CD14-positive monocyte (primary cell): ENCODE measurements around the gene SCNN1A. TPM values are rescaled to one million over a fixed set of nuclear protein-coding genes. Genes with fewer than 3 reads are reported as not detected.

Experiments used
- DNase-seq, 3 donors: peaks; one replicate each; pipeline ENCODE4 v3.0.0-alpha.2; 2011 to 2022
- H2AFZ ChIP-seq: 2 replicates; pipeline ENCODE4 v1.6.0; 2012; ENCODE audit warnings: mild to moderate bottlenecking, low read depth, low read length, inconsistent platforms; ENCODE audit not compliant: insufficient read depth, poor library complexity, severe bottlenecking
- H3K27ac ChIP-seq, 2 donors: 1 replicate in 1 of 2; 2 replicates in 1 of 2; pipeline ENCODE4 v1.5.1; 2012 to 2013; ENCODE audit warnings: low read length in 2 of 2, control low read depth in 1 of 2, inconsistent platforms in 1 of 2, low read depth in 1 of 2, mild to moderate bottlenecking in 1 of 2
- H3K27me3 ChIP-seq, 2 donors: one replicate each; pipeline versions ENCODE4 v1.6.0 to v1.6.1; 2011 to 2013; ENCODE audit warnings: low read length in 2 of 2; ENCODE audit not compliant: control insufficient read depth in 2 of 2, insufficient read depth in 2 of 2
- H3K36me3 ChIP-seq, 2 donors: replicated peaks in 1 of 2; 1 replicate in 1 of 2; 2 replicates in 1 of 2; pipeline versions ENCODE4 v1.5.1 to v1.6.1; 2012 to 2013; ENCODE audit warnings: low read length in 2 of 2, control low read depth in 1 of 2, inconsistent platforms in 1 of 2, mild to moderate bottlenecking in 1 of 2; ENCODE audit not compliant: insufficient read depth in 2 of 2, control insufficient read depth in 1 of 2
- H3K4me1 ChIP-seq, 2 donors: 1 replicate in 1 of 2; 2 replicates in 1 of 2; pipeline versions ENCODE4 v1.5.1 to v1.6.1; 2012 to 2013; ENCODE audit warnings: low read length in 2 of 2, control low read depth in 1 of 2, inconsistent platforms in 1 of 2, mild to moderate bottlenecking in 1 of 2, moderate library complexity in 1 of 2; ENCODE audit not compliant: insufficient read depth in 2 of 2, control insufficient read depth in 1 of 2
- H3K4me2 ChIP-seq: replicated peaks from 2 replicates; pipeline ENCODE3; 2012; ENCODE audit warnings: low read length, moderate library complexity, mild to moderate bottlenecking; ENCODE audit not compliant: poor library complexity, severe bottlenecking; ENCODE audit errors: extremely low read depth
- H3K4me3 ChIP-seq, 3 experiments: fragments of 200-600 bp in 1 of 3; sonication (generic) in 1 of 3; replicated peaks in 1 of 3; 1 replicate in 2 of 3; 2 replicates in 1 of 3; pipeline ENCODE4 v1.5.1; 2011 to 2013; ENCODE audit warnings: low read length in 3 of 3, mild to moderate bottlenecking in 3 of 3, control low read depth in 2 of 3, low read depth in 2 of 3, inconsistent platforms in 1 of 3, moderate library complexity in 1 of 3
- H3K79me2 ChIP-seq: 2 replicates; pipeline ENCODE4 v1.6.0; 2012; ENCODE audit warnings: mild to moderate bottlenecking, control low read depth, inconsistent platforms, low read length, moderate library complexity; ENCODE audit not compliant: insufficient read depth
- H3K9ac ChIP-seq: 2 replicates; pipeline ENCODE4 v1.6.0; 2017; ENCODE audit warnings: low read length, mild to moderate bottlenecking; ENCODE audit not compliant: insufficient read depth, poor library complexity, severe bottlenecking
- H3K9me3 ChIP-seq, 2 donors: replicated peaks in 1 of 2; 1 replicate in 1 of 2; 2 replicates in 1 of 2; pipeline versions ENCODE4 v1.5.1 to v1.6.1; 2012 to 2013; ENCODE audit warnings: low read length in 2 of 2, control low read depth in 1 of 2; ENCODE audit not compliant: control insufficient read depth in 1 of 2, insufficient read depth in 1 of 2
- H4K20me1 ChIP-seq: 2 replicates; pipeline ENCODE4 v1.6.0; 2012; ENCODE audit warnings: mild to moderate bottlenecking, low read length, control low read depth, moderate library complexity; ENCODE audit not compliant: insufficient read depth
- H3K27ac Mint-ChIP-seq, 7 donors: one replicate each; pipeline ENCODE4 v1.8.0; 2020; ENCODE audit warnings: mild to moderate bottlenecking in 7 of 7, mixed read lengths in 7 of 7, moderate library complexity in 6 of 7, inconsistent platforms in 2 of 7
- H3K27me3 Mint-ChIP-seq, 3 donors: one replicate each; pipeline ENCODE4 v1.8.0; 2021 to 2022; ENCODE audit warnings: low read depth in 3 of 3, mild to moderate bottlenecking in 3 of 3, mixed read lengths in 3 of 3, moderate library complexity in 3 of 3, inconsistent platforms in 1 of 3
- H3K36me3 Mint-ChIP-seq, 2 donors: one replicate each; pipeline ENCODE4 v1.8.0; 2020; ENCODE audit warnings: mixed read lengths in 2 of 2, inconsistent platforms in 1 of 2, mild to moderate bottlenecking in 1 of 2
- H3K4me1 Mint-ChIP-seq: one replicate; pipeline ENCODE4 v1.8.0; 2020; ENCODE audit warnings: mild to moderate bottlenecking, mixed read lengths
- H3K4me3 Mint-ChIP-seq, 2 donors: one replicate each; pipeline ENCODE4 v1.8.0; 2020; ENCODE audit warnings: mild to moderate bottlenecking in 2 of 2, mixed read lengths in 2 of 2, moderate library complexity in 1 of 2
- H3K9me3 Mint-ChIP-seq, 7 donors: one replicate each; pipeline ENCODE4 v1.8.0; 2020 to 2022; ENCODE audit warnings: mixed read lengths in 7 of 7, mild to moderate bottlenecking in 6 of 7, moderate library complexity in 6 of 7, inconsistent platforms in 2 of 7
- CTCF ChIP-seq: fragments of 200-600 bp; IDR thresholded peaks from one replicate; pipeline ENCODE4 v1.8.0; 2022; ENCODE audit warnings: antibody characterized with exemption, mild to moderate bottlenecking
- WGBS: methylation state at CpG from one replicate; pipeline ENCODE4 v1.1.5; 2013; ENCODE audit warnings: missing lambda C conversion rate; ENCODE audit not compliant: insufficient coverage; 5-methylcytosine and 5-hydroxymethylcytosine counted together
- intact Hi-C, 2 donors: fragments of 100-400 bp; cut with micrococcal nuclease; formaldehyde crosslinking; loops; one replicate each; pipeline versions ENCODE4 v1.15.0 to v1.15.1; 2023
- polyA plus RNA-seq, 3 donors: library from polyadenylated mRNA; depleted of rRNA in 1 of 3; unstranded in 2 of 3; stranded (reverse) in 1 of 3; fragments of 300-500 nt in 2 of 3; fragments of >200 nt in 1 of 3; fragmentation: Illumina TruSeq in 2 of 3; gene quantifications; 1 replicate in 2 of 3; 2 replicates in 1 of 3; pipeline ENCODE4 v1.2.3, GENCODE V29; 2012 to 2021

The SCNN1A gene
- polyA plus RNA-seq, 3 donors: 0.11 to 0.68 (median 0.63) TPM

- Histone ChIP-seq H3K79me2 (peaks cover 7% of the 10 kb centered on the region), H3K27me3 (no peaks in the 10 kb centered on the region), H3K36me3 (no peaks in the 10 kb centered on the region), H3K9ac (no peak overlapping the region), H3K4me2 (no peak overlapping the region), H3K4me3 (no peak overlapping the region), H3K9me3 (no peaks in the 10 kb centered on the region), H4K20me1 (no peaks in the 10 kb centered on the region), H3K27ac (peak overlapping the region in 1 of 2 donors; percentile 73), H3K4me1 (peaks cover 68 to 88% of the 10 kb centered on the region in 2 donors), H2AFZ (no peak overlapping the region)
- no peak for TF ChIP-seq CTCF
- WGBS: no CpG with 5 or more reads among the region's 1 CpG
- peaks cover 0 to 5% (median 0%) of the 10 kb centered on the region in 3 donors for H3K27me3 Mint-ChIP-seq
- intact Hi-C loops: no loop called here
- no peak overlapping the region for H3K4me3 Mint-ChIP-seq
- H3K4me1 Mint-ChIP-seq: peaks cover 80% of the 10 kb centered on the region
- H3K9me3 Mint-ChIP-seq: peaks cover 0 to 4% (median 0%) of the 10 kb centered on the region in 7 donors
- H3K36me3 Mint-ChIP-seq: no peaks in the 10 kb centered on the region
- DNase-seq: peak; percentile 70 to 71 (median 71)
- H3K27ac Mint-ChIP-seq: peak overlapping the region; percentile 74 to 87 (median 83)
Measured at GRCh38 chr12:6358881-6359280, 16.5 kb downstream of the SCNN1A start.

DNA sequence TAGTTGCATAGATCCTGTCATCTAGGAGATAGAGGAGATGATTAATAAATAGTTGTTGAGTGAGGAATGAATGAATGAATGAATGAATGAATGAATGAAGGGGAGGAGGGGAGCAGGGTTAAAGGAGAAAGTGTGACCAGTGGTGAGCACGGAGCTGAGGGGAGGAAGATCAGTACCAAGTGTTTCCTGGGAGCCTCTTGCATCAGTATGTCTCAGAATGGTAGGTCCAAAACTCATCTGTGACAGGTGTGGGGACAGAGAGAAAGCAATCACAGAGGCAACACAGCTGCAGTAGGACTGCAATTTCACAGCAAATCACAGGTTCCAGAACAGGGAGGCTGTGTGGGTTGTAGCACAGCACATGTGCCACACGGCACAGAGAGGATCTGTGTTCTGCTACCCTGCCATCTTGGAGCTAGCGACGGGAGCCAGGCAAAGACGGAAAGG, 19.0 kb downstream of the SCNN1A start:
- Histone ChIP-seq H3K79me2 (no peaks in the 10 kb centered on the region), H3K36me3 (no peaks in the 10 kb centered on the region), H3K4me2 (peak overlapping the region; percentile 36), H3K27ac (peak overlapping the region in 1 of 2 donors; percentile 76), H2AFZ (no peak overlapping the region), H3K9me3 (no peaks in the 10 kb centered on the region), H3K4me3 (peak overlapping the region in 1 of 3 experiments; percentile 19), H3K27me3 (no peaks in the 10 kb centered on the region), H3K4me1 (peaks cover 74 to 83% of the 10 kb centered on the region in 2 donors), H3K9ac (no peak overlapping the region), H4K20me1 (no peaks in the 10 kb centered on the region)
- TF ChIP-seq CTCF: no peak
- intact Hi-C loops: loop anchor here in 1 of 2 donors (2.0 kb wide), 1 partner anchor 14 kb away; the partner anchor contains the start of gene TNFRSF1A
- Mint-ChIP-seq H3K4me1 (peaks cover 84% of the 10 kb centered on the region), H3K4me3 (peak overlapping the region; percentile 32 to 34), H3K27me3 (peaks cover 0 to 6% (median 0%) of the 10 kb centered on the region in 3 donors), H3K27ac (peak overlapping the region; percentile 77 to 95 (median 88)), H3K36me3 (no peaks in the 10 kb centered on the region), H3K9me3 (peaks cover 0 to 3% (median 0%) of the 10 kb centered on the region in 7 donors)
- DNase-seq: no peak
- WGBS: 76% methylated on average over 5 of the region's 5 CpGs
